Upper lobe of left lung (tissue), 6 donors: Measurements from ENCODE around the gene HACD4. TPM values are rescaled to one million over a fixed set of nuclear protein-coding genes. Genes with fewer than 3 reads are reported as not detected.

Source experiments
- ATAC-seq, 2 donors: fragments of 200-7000 bp; cut with Tn5 transposase; one replicate each; pipeline ENCODE4 v1.9.1; 2022; ENCODE audit warnings: mild to moderate bottlenecking in 2 of 2, moderate library complexity in 2 of 2; ENCODE audit not compliant: low FRiP score in 2 of 2
- DNase-seq, 2 donors: peaks; one replicate each; pipeline ENCODE4 v3.0.0-alpha.2; 2019 to 2020
- H3K27ac ChIP-seq, 4 donors: fragments of 200-600 bp; sonication (generic); one replicate each; pipeline ENCODE4 v1.5.1; 2016 to 2019
- H3K27me3 ChIP-seq, 4 donors: fragments of 200-600 bp; sonication (generic); one replicate each; pipeline ENCODE4 v1.5.1; 2017 to 2019
- H3K36me3 ChIP-seq, 4 donors: fragments of 200-600 bp; sonication (generic); one replicate each; pipeline ENCODE4 v1.5.1; 2016 to 2019
- H3K4me1 ChIP-seq, 4 donors: fragments of 200-600 bp; sonication (generic); one replicate each; pipeline ENCODE4 v1.5.1; 2018 to 2019
- H3K4me3 ChIP-seq, 4 donors: fragments of 200-600 bp; sonication (generic); one replicate each; pipeline ENCODE4 v1.5.1; 2017 to 2019; ENCODE audit warnings: mild to moderate bottlenecking in 2 of 4, moderate library complexity in 1 of 4
- H3K9me3 ChIP-seq, 4 donors: fragments of 200-600 bp; sonication (generic); one replicate each; pipeline ENCODE4 v1.5.1; 2018 to 2019
- EP300 ChIP-seq, 4 donors: sonication (generic); formaldehyde crosslinking; IDR thresholded peaks; one replicate each; pipeline ENCODE4 v1.5.1; 2017; ENCODE audit warnings: antibody characterized with exemption in 4 of 4, control low read depth in 2 of 4
- POLR2A ChIP-seq, 4 donors: fragments of 450-650 bp; IDR thresholded peaks; one replicate each; pipeline ENCODE4 v1.5.1; 2016 to 2017; ENCODE audit warnings: antibody characterized with exemption in 4 of 4, mild to moderate bottlenecking in 2 of 4
- POLR2AphosphoS5 ChIP-seq, 2 donors: sonication (generic); formaldehyde crosslinking; IDR thresholded peaks; one replicate each; pipeline ENCODE4 v1.5.1; 2017; ENCODE audit warnings: antibody characterized with exemption in 2 of 2
- WGBS, 2 donors: methylation state at CpG; one replicate each; pipeline ENCODE4 v1.1.5; 2017 to 2018; 5-methylcytosine and 5-hydroxymethylcytosine counted together
- total RNA-seq, 6 donors: library from RNA; depleted of rRNA in 4 of 6; stranded (reverse); fragments of >200 nt in 4 of 6; gene quantifications; one replicate each; pipeline versions ENCODE4 v1.1.0 to v1.2.1, GENCODE V29; 2016 to 2021
- TF ChIP-seq, protein P1 (sequence below), 6 experiments: fragments of 450-650 bp in 4 of 6; fragments of 200-600 bp in 2 of 6; sonication (generic) in 2 of 6; IDR thresholded peaks; one replicate each; pipeline ENCODE4 v1.5.1; 2016 to 2019; ENCODE audit warnings: antibody characterized with exemption in 6 of 6
- donor health status: DM: no; HTN: no; CAD: no; lungs with moderate emphysema.
- donor health status: DM: no; HTN: yes; CAD: no; lungs with severe emphysema.

Gene HACD4
- total RNA-seq, 6 donors from 2014 or later = 2.7 to 17.7 (median 7.3) TPM

DNA sequence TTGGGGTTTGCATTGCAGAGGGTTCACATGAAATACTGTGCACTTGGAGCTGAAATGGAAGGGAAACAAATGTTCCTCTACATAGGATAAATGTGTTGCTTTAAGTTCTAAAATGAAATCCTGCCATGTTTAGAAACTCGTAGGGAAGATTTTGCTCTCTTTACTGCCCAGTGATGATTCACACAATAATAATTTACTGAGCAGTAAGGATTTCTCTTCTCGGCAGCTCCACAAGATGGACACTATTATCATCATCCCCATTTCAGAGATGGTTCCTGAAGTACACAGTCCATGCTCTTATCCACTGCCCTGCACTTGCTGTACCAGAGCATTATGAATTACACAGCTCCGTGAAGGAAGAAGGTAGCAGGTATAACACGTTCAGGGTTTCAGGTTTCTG is 4.1 kb downstream of the HACD4 start:
- Histone ChIP-seq H3K36me3 (no peaks in the 10 kb centered on the region), H3K9me3 (no peaks in the 10 kb centered on the region), H3K27ac (no peak overlapping the region), H3K27me3 (no peaks in the 10 kb centered on the region), H3K4me1 (peaks cover 4 to 29% (median 17%) of the 10 kb centered on the region in 4 donors), H3K4me3 (no peak overlapping the region)
- TF ChIP-seq EP300 (IDR thresholded peaks at IDR 0.05) (no peak), POLR2A (IDR thresholded peaks at IDR 0.05) (no peak), POLR2AphosphoS5 (IDR thresholded peaks at IDR 0.05) (no peak)
- TF ChIP-seq, protein P1, sequence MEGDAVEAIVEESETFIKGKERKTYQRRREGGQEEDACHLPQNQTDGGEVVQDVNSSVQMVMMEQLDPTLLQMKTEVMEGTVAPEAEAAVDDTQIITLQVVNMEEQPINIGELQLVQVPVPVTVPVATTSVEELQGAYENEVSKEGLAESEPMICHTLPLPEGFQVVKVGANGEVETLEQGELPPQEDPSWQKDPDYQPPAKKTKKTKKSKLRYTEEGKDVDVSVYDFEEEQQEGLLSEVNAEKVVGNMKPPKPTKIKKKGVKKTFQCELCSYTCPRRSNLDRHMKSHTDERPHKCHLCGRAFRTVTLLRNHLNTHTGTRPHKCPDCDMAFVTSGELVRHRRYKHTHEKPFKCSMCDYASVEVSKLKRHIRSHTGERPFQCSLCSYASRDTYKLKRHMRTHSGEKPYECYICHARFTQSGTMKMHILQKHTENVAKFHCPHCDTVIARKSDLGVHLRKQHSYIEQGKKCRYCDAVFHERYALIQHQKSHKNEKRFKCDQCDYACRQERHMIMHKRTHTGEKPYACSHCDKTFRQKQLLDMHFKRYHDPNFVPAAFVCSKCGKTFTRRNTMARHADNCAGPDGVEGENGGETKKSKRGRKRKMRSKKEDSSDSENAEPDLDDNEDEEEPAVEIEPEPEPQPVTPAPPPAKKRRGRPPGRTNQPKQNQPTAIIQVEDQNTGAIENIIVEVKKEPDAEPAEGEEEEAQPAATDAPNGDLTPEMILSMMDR (IDR thresholded peaks at IDR 0.05) = no peak
- DNase-seq (no peak), ATAC-seq (no peak)
- 85 to 87% methylated on average over 4 of the region's 4 CpGs for WGBS, 2 donors

DNA sequence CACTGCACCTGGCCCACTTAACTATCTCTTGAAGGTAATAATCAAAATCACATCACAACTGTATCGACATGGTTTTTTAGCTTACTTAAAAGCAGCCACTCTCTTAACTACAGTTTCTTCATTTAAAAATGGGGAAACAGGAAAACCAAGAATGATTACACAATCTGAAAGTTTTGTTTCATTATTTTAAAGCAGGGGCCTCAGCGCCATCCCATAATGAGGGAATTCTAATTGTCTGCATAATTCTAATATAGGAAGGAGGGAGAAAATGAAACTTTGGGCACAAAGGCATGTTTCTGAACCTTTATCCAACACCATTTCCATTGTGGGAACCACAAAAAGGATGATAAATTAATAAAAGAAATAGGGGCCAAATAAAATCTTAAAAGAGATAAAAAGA is 7.6 kb downstream of the HACD4 start:
- H3K36me3 ChIP-seq = no peaks in the 10 kb centered on the region
- H3K4me1 ChIP-seq = peaks cover 0 to 6% (median 2%) of the 10 kb centered on the region in 4 donors
- TF ChIP-seq POLR2AphosphoS5 (IDR thresholded peaks at IDR 0.05) = no peak
- no peak for TF ChIP-seq POLR2A (IDR thresholded peaks at IDR 0.05)
- TF ChIP-seq, protein P1 (IDR thresholded peaks at IDR 0.05) = no peak
- no peak for TF ChIP-seq EP300 (IDR thresholded peaks at IDR 0.05)
- H3K4me3 ChIP-seq = no peak overlapping the region
- WGBS, 2 donors = 70 to 75% methylated on average over 2 of the region's 2 CpGs
- no peak for DNase-seq
- peak in 1 of 2 donors; percentile 44 for ATAC-seq
- no peaks in the 10 kb centered on the region for H3K27me3 ChIP-seq
- no peaks in the 10 kb centered on the region for H3K9me3 ChIP-seq
- no peak overlapping the region for H3K27ac ChIP-seq

- Histone ChIP-seq H3K27me3 (no peaks in the 10 kb centered on the region), H3K36me3 (peaks cover 0 to 12% (median 0%) of the 10 kb centered on the region in 4 donors), H3K4me3 (no peak overlapping the region), H3K9me3 (no peaks in the 10 kb centered on the region), H3K4me1 (no peaks in the 10 kb centered on the region), H3K27ac (no peak overlapping the region)
- DNase-seq = no peak
- TF ChIP-seq EP300 (IDR thresholded peaks at IDR 0.05) = no peak
- TF ChIP-seq, protein P1 (IDR thresholded peaks at IDR 0.05) = no peak
- no peak for TF ChIP-seq POLR2AphosphoS5 (IDR thresholded peaks at IDR 0.05)
- ATAC-seq = no peak
- WGBS, 2 donors = 90 to 93% methylated on average over 2 of the region's 2 CpGs
Observed at GRCh38 chr9:21018177-21018576, 13.3 kb downstream of the HACD4 start.

DNA sequence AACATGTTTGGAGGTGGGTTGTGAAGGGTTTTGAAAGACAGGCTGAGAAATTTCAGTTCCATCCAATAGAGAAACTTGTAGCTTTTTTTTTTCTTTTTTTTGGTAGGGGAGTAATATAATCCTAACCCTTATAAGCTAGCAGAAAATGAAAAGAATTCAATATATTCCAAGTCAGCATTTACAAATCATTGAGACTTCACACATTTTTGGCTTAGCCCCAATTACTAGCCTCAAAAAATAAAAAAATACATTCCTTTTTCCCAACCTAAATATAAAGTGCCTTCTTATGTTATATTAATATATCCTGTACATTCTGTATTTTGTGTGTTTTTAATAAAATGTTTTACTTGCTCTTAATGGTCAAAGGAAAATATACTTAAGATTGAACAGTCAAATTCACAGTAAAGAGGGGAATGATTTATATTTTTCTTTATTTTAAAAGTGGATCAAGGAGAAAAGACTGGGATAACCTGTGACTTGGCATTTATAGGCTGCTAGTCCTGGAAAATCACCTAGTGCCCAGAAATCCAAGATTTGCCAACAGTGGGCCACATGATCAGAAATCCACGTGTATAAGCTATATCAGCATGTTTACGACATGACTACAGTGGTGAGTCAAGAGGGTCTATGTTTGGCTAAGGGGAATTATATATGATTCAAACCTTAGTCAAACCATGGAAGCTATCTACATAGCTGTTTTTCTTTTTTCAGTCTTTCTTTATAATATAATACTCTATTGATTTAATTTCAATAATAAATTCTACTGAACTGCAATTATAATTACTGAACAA is 14.5 kb downstream of the HACD4 start:
- ATAC-seq (no peak), DNase-seq (no peak)
- TF ChIP-seq EP300 (IDR thresholded peaks at IDR 0.05) (no peak), POLR2AphosphoS5 (IDR thresholded peaks at IDR 0.05) (no peak), POLR2A (IDR thresholded peaks at IDR 0.05) (no peak)
- TF ChIP-seq, protein P1 (IDR thresholded peaks at IDR 0.05) = no peak
- H3K27ac ChIP-seq = no peak overlapping the region
- H3K27me3 ChIP-seq = no peaks in the 10 kb centered on the region
- no peaks in the 10 kb centered on the region for H3K9me3 ChIP-seq
- H3K36me3 ChIP-seq = peaks cover 0 to 12% (median 0%) of the 10 kb centered on the region in 4 donors
- no peak overlapping the region for H3K4me3 ChIP-seq
- no peaks in the 10 kb centered on the region for H3K4me1 ChIP-seq
- WGBS, 2 donors = 79 to 81% methylated on average over 2 of the region's 2 CpGs

- peaks cover 0 to 12% (median 0%) of the 10 kb centered on the region in 4 donors for H3K36me3 ChIP-seq
- no peak for TF ChIP-seq POLR2A (IDR thresholded peaks at IDR 0.05)
- no peak for TF ChIP-seq POLR2AphosphoS5 (IDR thresholded peaks at IDR 0.05)
- TF ChIP-seq, protein P1 (IDR thresholded peaks at IDR 0.05) = no peak
- no peak for TF ChIP-seq EP300 (IDR thresholded peaks at IDR 0.05)
- no peak for DNase-seq
- no peak overlapping the region for H3K27ac ChIP-seq
- H3K9me3 ChIP-seq = no peaks in the 10 kb centered on the region
- no peak for ATAC-seq
- H3K27me3 ChIP-seq = no peaks in the 10 kb centered on the region
- no peak overlapping the region for H3K4me3 ChIP-seq
- H3K4me1 ChIP-seq = no peaks in the 10 kb centered on the region
Observed at GRCh38 chr9:21015995-21016394, 15.4 kb downstream of the HACD4 start.
